ENCODE data around the gene KAZN.

The KAZN gene

GRCh38 chr1:14598498-14599182 is at the start of gene KAZN:
Gene KAZN, plus strand, starts transcription at chr1:14598685.
- no peak within 1 kb of the TSS for H3K27ac Mint-ChIP-seq
- peaks cover 77% of the 10 kb centered on the region for H3K27me3 Mint-ChIP-seq
- H3K4me1 Mint-ChIP-seq (ENCODE audit: low read depth): no peaks in the 10 kb centered on the region
- H3K36me3 Mint-ChIP-seq (ENCODE audit: low read depth): no peaks in the 10 kb centered on the region
- intact Hi-C loops (cut with micrococcal nuclease): no loop called here
- no peak within 1 kb of the TSS for H3K4me3 Mint-ChIP-seq
- no peaks in the 10 kb centered on the region for H3K9me3 Mint-ChIP-seq

GRCh38 chr1:14549897-14550620 is 48.4 kb upstream of the KAZN start:
- intact Hi-C loops (cut with micrococcal nuclease): no loop called here
- Mint-ChIP-seq H3K27ac (no peak overlapping the region), H3K27me3 (peaks cover 26% of the 10 kb centered on the region), H3K9me3 (no peaks in the 10 kb centered on the region), H3K4me3 (no peak overlapping the region), H3K4me1 (ENCODE audit: low read depth) (no peaks in the 10 kb centered on the region), H3K36me3 (ENCODE audit: low read depth) (no peaks in the 10 kb centered on the region)

DNA sequence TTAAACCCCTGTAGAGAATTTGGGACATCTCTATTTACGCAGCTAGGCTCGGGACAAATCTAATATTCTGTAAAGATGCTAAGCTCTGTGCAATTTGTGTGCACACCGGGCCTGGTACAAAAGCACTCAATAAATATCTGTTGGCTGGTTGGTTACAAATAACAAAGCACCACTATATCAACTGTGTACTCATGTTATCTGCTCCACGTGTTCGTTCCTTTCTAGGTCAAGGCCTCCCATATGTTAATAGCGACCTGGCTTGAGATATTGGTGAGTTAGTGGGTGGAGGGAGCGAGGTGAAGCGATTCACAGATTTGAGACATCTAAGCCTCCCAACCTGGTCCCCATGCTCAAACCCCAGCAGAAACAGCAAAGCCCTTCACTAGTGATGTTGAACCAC is 47.1 kb upstream of the KAZN start:
- H3K4me3 Mint-ChIP-seq: no peak overlapping the region
- no peaks in the 10 kb centered on the region for H3K36me3 Mint-ChIP-seq (ENCODE audit: low read depth)
- peaks cover 21% of the 10 kb centered on the region for H3K27me3 Mint-ChIP-seq
- intact Hi-C loops (cut with micrococcal nuclease): no loop called here
- H3K27ac Mint-ChIP-seq: no peak overlapping the region
- no peaks in the 10 kb centered on the region for H3K4me1 Mint-ChIP-seq (ENCODE audit: low read depth)
- no peaks in the 10 kb centered on the region for H3K9me3 Mint-ChIP-seq

DNA sequence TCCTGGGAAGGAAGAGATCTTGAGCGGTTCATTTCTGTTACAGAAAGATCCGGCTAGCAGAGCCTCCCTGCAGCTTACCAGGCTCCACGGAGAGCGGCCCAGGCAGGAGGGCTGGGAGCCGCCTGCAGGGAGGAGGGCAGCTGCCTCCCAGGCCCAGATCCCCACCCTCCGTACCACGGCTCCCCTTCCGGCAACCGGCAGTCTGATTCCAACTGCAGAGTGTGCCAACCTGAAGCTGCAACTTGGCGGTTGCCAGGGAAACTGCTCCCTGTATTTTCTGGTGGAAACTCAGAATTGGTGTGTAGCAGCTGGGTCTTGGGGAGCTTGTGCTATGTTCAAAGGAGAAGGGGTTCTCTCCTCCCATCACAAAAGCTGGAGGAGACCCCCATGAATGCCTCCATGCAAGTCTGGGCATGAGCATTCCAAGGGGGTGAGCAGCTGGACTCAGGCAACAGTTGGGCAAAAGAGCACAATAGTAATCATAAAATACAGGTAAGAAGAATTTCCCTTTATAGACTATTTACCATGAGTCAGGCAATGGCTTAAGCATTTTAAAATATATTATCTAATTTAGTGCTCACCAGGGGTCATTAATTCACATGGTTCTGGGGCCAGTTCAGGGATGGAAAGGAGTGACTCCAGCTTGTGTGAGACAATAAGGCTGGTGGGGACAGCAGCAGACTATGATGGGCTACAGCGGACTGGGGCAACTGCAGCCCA is 46.1 kb upstream of the KAZN start:
- no peaks in the 10 kb centered on the region for H3K4me1 Mint-ChIP-seq (ENCODE audit: low read depth)
- H3K27ac Mint-ChIP-seq: no peak overlapping the region
- no peaks in the 10 kb centered on the region for H3K9me3 Mint-ChIP-seq
- intact Hi-C loops (cut with micrococcal nuclease): no loop called here
- H3K27me3 Mint-ChIP-seq: peaks cover 24% of the 10 kb centered on the region
- H3K4me3 Mint-ChIP-seq: no peak overlapping the region
- H3K36me3 Mint-ChIP-seq (ENCODE audit: low read depth): no peaks in the 10 kb centered on the region

GRCh38 chr1:14553711-14554110 is 44.8 kb upstream of the KAZN start:
- no peaks in the 10 kb centered on the region for H3K9me3 Mint-ChIP-seq
- H3K27me3 Mint-ChIP-seq: peaks cover 21% of the 10 kb centered on the region
- no peaks in the 10 kb centered on the region for H3K4me1 Mint-ChIP-seq (ENCODE audit: low read depth)
- H3K27ac Mint-ChIP-seq: no peak overlapping the region
- intact Hi-C loops (cut with micrococcal nuclease): no loop called here
- H3K36me3 Mint-ChIP-seq (ENCODE audit: low read depth): no peaks in the 10 kb centered on the region
- no peak overlapping the region for H3K4me3 Mint-ChIP-seq

DNA sequence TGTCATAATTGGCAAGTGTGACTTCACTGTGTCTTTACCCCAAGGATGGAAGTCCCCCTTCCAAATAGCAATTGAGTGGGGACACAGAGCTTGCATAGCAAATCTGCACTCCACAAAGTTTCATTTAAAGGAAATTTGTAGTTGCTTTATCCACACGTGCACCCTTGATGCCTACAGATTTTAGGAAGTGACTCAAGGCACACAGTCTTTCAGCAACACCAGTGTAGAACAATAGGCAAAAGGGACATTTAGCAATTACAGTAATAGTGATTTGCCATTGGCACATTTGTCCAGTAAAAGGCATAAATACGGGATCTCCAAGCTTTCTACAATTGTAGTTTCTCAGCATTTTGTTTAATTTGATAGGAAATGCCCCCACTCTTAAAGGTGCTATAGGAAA is 43.4 kb upstream of the KAZN start:
- Mint-ChIP-seq H3K27me3 (peaks cover 19% of the 10 kb centered on the region), H3K4me3 (no peak overlapping the region), H3K36me3 (ENCODE audit: low read depth) (no peaks in the 10 kb centered on the region), H3K4me1 (ENCODE audit: low read depth) (no peaks in the 10 kb centered on the region), H3K9me3 (no peaks in the 10 kb centered on the region), H3K27ac (no peak overlapping the region)
- intact Hi-C loops (cut with micrococcal nuclease): no loop called here

DNA sequence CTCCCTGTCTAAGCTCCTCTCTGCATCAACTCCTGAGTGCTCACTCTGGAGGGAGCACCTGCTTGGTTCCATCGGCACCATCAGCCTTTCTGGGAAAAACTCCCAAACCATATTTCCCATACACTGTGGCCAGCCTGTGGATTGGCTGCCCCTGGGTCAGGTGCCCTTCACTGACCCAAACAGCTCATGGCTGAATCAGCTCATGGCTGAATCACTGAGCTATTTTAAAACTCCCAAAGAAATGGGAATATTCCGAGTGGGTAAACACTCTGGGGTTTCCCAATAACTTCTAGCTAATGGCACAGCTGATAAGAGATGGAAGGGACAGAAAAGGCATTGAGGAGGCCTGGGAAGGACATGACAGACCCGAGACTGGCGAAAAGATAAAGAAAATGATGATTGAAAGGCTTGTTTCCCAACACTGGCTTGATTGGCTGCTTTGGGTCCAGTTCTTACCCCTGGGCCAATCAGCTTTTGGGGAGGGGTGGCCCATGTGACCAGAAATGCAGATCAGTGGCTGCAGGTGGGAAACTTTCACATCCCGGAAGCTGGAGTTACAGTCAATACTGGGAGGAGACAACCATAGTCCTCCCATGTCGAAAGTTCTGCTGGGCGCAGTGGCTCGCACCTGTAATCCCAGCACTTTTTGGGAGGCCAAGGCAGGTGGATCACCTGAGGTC is 37.3 kb upstream of the KAZN start:
- Mint-ChIP-seq H3K27me3 (peaks cover 11% of the 10 kb centered on the region), H3K9me3 (no peaks in the 10 kb centered on the region), H3K36me3 (ENCODE audit: low read depth) (no peaks in the 10 kb centered on the region), H3K4me1 (ENCODE audit: low read depth) (no peaks in the 10 kb centered on the region), H3K27ac (no peak overlapping the region), H3K4me3 (no peak overlapping the region)
- intact Hi-C loops (cut with micrococcal nuclease): no loop called here

GRCh38 chr1:14565090-14565489 is 33.4 kb upstream of the KAZN start:
- H3K4me1 Mint-ChIP-seq (ENCODE audit: low read depth): no peaks in the 10 kb centered on the region
- H3K9me3 Mint-ChIP-seq: no peaks in the 10 kb centered on the region
- H3K27me3 Mint-ChIP-seq: peaks cover 4% of the 10 kb centered on the region
- no peak overlapping the region for H3K27ac Mint-ChIP-seq
- intact Hi-C loops (cut with micrococcal nuclease): no loop called here
- no peak overlapping the region for H3K4me3 Mint-ChIP-seq
- H3K36me3 Mint-ChIP-seq (ENCODE audit: low read depth): no peaks in the 10 kb centered on the region

- Mint-ChIP-seq H3K27ac (no peak overlapping the region), H3K4me3 (no peak overlapping the region), H3K4me1 (ENCODE audit: low read depth) (no peaks in the 10 kb centered on the region), H3K36me3 (ENCODE audit: low read depth) (no peaks in the 10 kb centered on the region), H3K27me3 (peaks cover 7% of the 10 kb centered on the region), H3K9me3 (no peaks in the 10 kb centered on the region)
- intact Hi-C loops (cut with micrococcal nuclease): no loop called here
Observed at GRCh38 chr1:14567056-14567455, 31.4 kb upstream of the KAZN start.

DNA sequence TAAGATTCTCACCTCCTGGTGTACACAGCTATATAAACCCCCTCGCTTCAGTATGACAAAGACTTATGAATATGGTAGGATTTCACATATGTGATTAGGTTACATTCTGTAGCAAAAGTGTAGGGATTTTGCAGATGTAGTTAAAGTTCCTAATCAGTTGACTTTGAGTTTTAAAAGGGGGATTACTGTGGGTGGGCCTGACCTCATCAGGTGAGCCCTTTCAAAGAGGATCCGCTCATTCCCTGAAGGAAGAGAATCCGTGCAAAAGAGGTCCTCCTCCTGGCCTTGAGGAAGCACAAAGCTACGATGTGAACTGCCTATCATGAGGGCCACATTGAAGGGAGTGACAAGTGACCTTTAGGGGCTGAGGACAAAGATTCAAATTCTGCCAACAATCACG is 30.6 kb upstream of the KAZN start:
- no peaks in the 10 kb centered on the region for H3K4me1 Mint-ChIP-seq (ENCODE audit: low read depth)

DNA sequence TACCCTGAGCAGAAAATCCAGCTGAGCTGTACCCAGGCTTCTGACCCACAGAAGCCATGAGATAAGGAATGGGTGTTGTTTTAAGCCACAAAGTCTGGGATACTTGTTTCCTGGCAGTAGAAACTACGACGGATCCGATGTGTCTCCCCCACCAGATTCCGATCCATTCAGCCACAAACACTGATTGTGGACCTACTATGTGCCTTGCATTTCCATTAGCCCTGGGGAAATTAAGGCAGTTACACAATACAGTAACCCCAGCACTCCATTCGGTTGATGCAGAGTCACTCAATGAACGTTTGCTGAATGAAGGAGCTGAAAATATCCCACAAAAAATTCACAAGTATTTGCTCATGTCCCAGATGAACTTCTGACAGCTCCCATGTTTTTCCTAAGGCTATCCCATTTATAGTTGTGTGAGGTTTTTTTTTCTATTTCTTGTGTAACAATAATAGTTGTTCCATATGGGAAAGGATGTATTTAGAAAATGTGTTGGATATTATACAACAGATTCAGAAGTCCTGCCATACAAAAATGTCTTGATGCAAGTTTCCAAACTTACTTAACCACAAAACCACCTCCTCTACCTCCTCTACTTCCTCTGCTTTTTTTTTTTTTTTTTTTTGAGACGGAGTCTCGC is 29.6 kb upstream of the KAZN start:
- Mint-ChIP-seq H3K4me3 (no peak overlapping the region), H3K9me3 (no peaks in the 10 kb centered on the region), H3K27me3 (peaks cover 5% of the 10 kb centered on the region), H3K36me3 (ENCODE audit: low read depth) (no peaks in the 10 kb centered on the region), H3K27ac (no peak overlapping the region), H3K4me1 (ENCODE audit: low read depth) (no peaks in the 10 kb centered on the region)
- intact Hi-C loops (cut with micrococcal nuclease): no loop called here

More for the DNA sequence above, 30.6 kb upstream of the KAZN start:
- H3K27me3 Mint-ChIP-seq: peaks cover 7% of the 10 kb centered on the region
- H3K36me3 Mint-ChIP-seq (ENCODE audit: low read depth): no peaks in the 10 kb centered on the region
- intact Hi-C loops (cut with micrococcal nuclease): no loop called here
- H3K27ac Mint-ChIP-seq: no peak overlapping the region
- H3K9me3 Mint-ChIP-seq: no peaks in the 10 kb centered on the region
- no peak overlapping the region for H3K4me3 Mint-ChIP-seq

DNA sequence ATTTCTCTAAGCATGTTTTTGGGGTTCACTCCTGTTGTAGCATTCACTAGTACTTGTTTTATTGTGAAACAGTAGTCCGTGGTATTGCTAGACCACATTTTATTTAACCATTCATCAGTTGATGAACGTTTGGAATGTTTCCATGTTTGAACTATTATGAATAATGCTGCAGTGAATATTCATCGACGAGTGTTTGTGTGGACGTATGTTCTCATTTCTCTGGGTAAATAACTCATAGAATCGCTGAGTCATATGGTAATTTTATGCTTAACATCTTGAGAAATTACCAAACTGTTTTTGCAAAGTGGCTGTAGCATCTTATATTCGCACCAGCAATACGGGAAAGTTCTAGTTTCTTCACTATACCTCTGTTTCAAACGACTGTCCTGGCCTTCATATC is 28.0 kb upstream of the KAZN start:
- Mint-ChIP-seq H3K27me3 (peaks cover 9% of the 10 kb centered on the region), H3K9me3 (no peaks in the 10 kb centered on the region), H3K27ac (no peak overlapping the region), H3K4me1 (ENCODE audit: low read depth) (no peaks in the 10 kb centered on the region), H3K4me3 (no peak overlapping the region), H3K36me3 (ENCODE audit: low read depth) (no peaks in the 10 kb centered on the region)
- intact Hi-C loops (cut with micrococcal nuclease): no loop called here

DNA sequence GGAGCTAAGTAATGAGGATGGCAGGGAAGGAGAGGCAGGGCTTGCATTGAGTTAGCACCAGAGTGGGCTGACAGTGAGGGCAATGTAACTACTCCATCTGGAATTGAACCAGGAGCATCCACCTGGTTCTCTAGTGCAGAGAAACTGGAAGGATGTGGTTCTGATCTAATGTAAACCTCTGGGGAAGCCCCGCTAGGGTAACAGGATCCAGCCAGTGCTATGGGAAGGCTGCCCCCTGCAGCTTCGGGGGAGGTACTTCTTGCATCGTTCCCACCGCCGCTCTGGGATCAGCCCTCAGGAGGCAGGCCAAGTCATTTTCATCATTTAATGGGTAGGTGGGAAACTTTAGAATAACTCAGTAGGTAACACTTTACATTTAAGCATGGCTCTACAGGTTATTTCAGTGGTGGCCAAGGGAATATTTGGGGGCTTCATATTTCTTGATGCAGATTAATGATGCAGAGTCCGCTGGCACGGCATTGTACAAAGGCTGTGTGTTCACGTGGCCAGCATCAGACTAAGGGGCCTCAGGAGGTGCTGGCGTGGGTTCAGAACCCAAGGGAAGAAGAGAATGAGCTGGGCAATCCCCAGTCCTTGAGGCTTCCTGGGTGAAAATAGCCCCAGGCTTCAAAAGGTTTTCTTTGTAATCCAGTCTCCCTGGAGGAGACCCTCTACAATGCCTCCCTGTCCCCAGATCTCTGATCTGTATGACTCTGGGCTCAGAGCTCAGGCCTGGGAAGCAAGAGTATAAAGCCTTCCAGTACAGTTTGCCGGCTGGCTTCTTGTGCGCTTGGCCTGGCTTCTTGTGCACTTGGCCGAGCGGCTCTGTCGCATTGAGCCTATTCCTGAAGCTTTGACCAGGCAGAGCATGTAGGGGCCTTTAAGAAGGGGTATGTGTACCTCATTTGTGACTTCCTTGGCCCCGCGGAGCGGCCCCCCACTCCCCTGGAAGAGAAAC is 26.4 kb upstream of the KAZN start:
- Mint-ChIP-seq H3K27ac (no peak overlapping the region), H3K27me3 (peaks cover 7% of the 10 kb centered on the region), H3K4me1 (ENCODE audit: low read depth) (no peaks in the 10 kb centered on the region), H3K36me3 (ENCODE audit: low read depth) (no peaks in the 10 kb centered on the region), H3K4me3 (no peak overlapping the region), H3K9me3 (no peaks in the 10 kb centered on the region)
- intact Hi-C loops (cut with micrococcal nuclease): no loop called here
